GM12878 (cell line): ENCODE data around the gene SUGP2. TPM values are rescaled to one million over a fixed set of nuclear protein-coding genes. Genes with fewer than 3 reads are reported as not detected.

Source experiments
- ATAC-seq: fragments of 200-7000 bp; cut with Tn5 transposase; 3 replicates; pipeline ENCODE4 v1.9.1; 2020; ENCODE audit warnings: mild to moderate bottlenecking, moderate library complexity
- BruUV-seq: library from RNA; stranded (reverse); fragments of 400-500 nt; replicated peaks from 2 replicates; lab custom pipeline; 2021; lab: Mats Ljungman, UMichigan
- CTCF ChIA-PET: fragments of 300-600 bp; sonication (Branson Sonifier 250); formaldehyde crosslinking; extraction: SDS; loops from one replicate; lab custom pipeline; 2021; ENCODE audit warnings: inconsistent platforms; lab: Yijun Ruan, JAX
- POLR2A ChIA-PET: fragments of 350-600 bp; formaldehyde crosslinking; extraction: SDS; loops from one replicate; lab custom pipeline; 2021; ENCODE audit warnings: inconsistent platforms; lab: Charles Lee
- RAD21 ChIA-PET: fragments of 300-600 bp; sonication (Branson Sonifier 250); formaldehyde crosslinking; loops from one replicate; lab custom pipeline; 2023; ENCODE audit warnings: antibody characterized with exemption; ENCODE audit not compliant: unreplicated experiment; lab: Charles Lee
- SMC1A ChIA-PET: fragments of 300-600 bp; sonication (Branson Sonifier 250); formaldehyde crosslinking; loops from one replicate; lab custom pipeline; 2023; ENCODE audit not compliant: unreplicated experiment, uncharacterized antibody; lab: Charles Lee
- DNase-seq: peaks from one replicate; pipeline ENCODE4 v3.0.0-alpha.2; 2011; ENCODE audit warnings: low read depth, low spot score
- FAIRE-seq: peaks from 3 replicates; lab custom pipeline; 2011; peaks lifted over from hg19 to GRCh38; lab: Jason Lieb, UNC
- H2AFZ ChIP-seq: 2 replicates; pipeline ENCODE4 v1.6.0; 2011; ENCODE audit warnings: low read depth, low read length, control low read depth; ENCODE audit not compliant: control insufficient read depth
- H3K27ac ChIP-seq: 2 replicates; pipeline ENCODE4 v1.5.1; 2011; ENCODE audit warnings: control low read depth; ENCODE audit not compliant: control insufficient read depth, insufficient read depth
- H3K27me3 ChIP-seq, 2 experiments: replicated peaks in 1 of 2; 2 replicates each; pipeline versions ENCODE4 v1.6.0 to v1.6.1; 2011; ENCODE audit warnings: low read length in 1 of 2; ENCODE audit not compliant: control insufficient read depth in 2 of 2, insufficient read depth in 2 of 2
- H3K36me3 ChIP-seq, 2 experiments: 2 replicates each; pipeline ENCODE4 v1.5.1; 2011; ENCODE audit warnings: low read length in 1 of 2; ENCODE audit not compliant: control insufficient read depth in 2 of 2, insufficient read depth in 2 of 2
- H3K4me1 ChIP-seq: 2 replicates; pipeline ENCODE4 v1.6.1; 2011; ENCODE audit warnings: mild to moderate bottlenecking, low read length, moderate library complexity, mixed read lengths; ENCODE audit not compliant: control insufficient read depth, insufficient read depth
- H3K4me2 ChIP-seq: 2 replicates; pipeline ENCODE4 v1.6.0; 2011; ENCODE audit warnings: control low read depth; ENCODE audit not compliant: control insufficient read depth, insufficient read depth
- H3K4me3 ChIP-seq: fragments of 200-600 bp; sonication (generic); 2 replicates; pipeline ENCODE4 v1.5.1; 2016
- H3K79me2 ChIP-seq: 2 replicates; pipeline ENCODE4 v1.6.0; 2011; ENCODE audit warnings: low read length; ENCODE audit not compliant: control insufficient read depth, insufficient read depth
- H3K9ac ChIP-seq: 2 replicates; pipeline ENCODE4 v1.8.0; 2011; ENCODE audit warnings: low read length, control low read depth, mixed read lengths; ENCODE audit not compliant: control insufficient read depth, insufficient read depth
- H3K9me3 ChIP-seq: replicated peaks from 3 replicates; pipeline ENCODE4 v1.5.1; 2011; ENCODE audit warnings: mild to moderate bottlenecking, low read length; ENCODE audit not compliant: control insufficient read depth, insufficient read depth
- H4K20me1 ChIP-seq: 2 replicates; pipeline ENCODE4 v1.6.0; 2011; ENCODE audit not compliant: control insufficient read depth, insufficient read depth
- BRCA1 ChIP-seq: IDR thresholded peaks from 2 replicates; pipeline ENCODE4 v1.6.1; 2011; ENCODE audit warnings: low read depth, low read length, improper control_type of control experiment
- CEBPB ChIP-seq, 2 experiments: fragments of 150-350 bp in 1 of 2; IDR thresholded peaks; 2 replicates each; pipeline ENCODE4 v1.6.1; 2012 to 2014; ENCODE audit warnings: low read depth in 2 of 2, low read length in 2 of 2, borderline replicate concordance in 1 of 2, inconsistent platforms in 1 of 2
- CTCF ChIP-seq, 3 experiments: IDR thresholded peaks in 2 of 3; conservative IDR thresholded peaks in 1 of 3; 2 replicates each; pipeline ENCODE4 v1.5.1; 2011; ENCODE audit warnings: low read depth in 3 of 3, low read length in 3 of 3, mild to moderate bottlenecking in 3 of 3, control low read depth in 2 of 3, moderate library complexity in 2 of 3, inconsistent platforms in 1 of 3, mixed read lengths in 1 of 3; ENCODE audit not compliant: control insufficient read depth in 2 of 3, insufficient read depth in 1 of 3; ENCODE audit errors: extremely low read depth in 1 of 3
- HDAC6 ChIP-seq: fragments of 200-600 bp; sonication (generic); IDR thresholded peaks from one replicate; pipeline ENCODE4 v1.8.0; 2017; ENCODE audit warnings: antibody characterized with exemption; ENCODE audit not compliant: unreplicated experiment
- SREBF1 ChIP-seq: IDR thresholded peaks from 2 replicates; pipeline ENCODE4 v1.6.1; 2012; ENCODE audit warnings: mild to moderate bottlenecking, low read length
- ZNF217 ChIP-seq: fragments of 450-650 bp; IDR thresholded peaks from 2 replicates; pipeline ENCODE4 v1.6.1; 2017; ENCODE audit warnings: antibody characterized with exemption, mild to moderate bottlenecking
- WGBS: methylation state at CpG from one replicate; pipeline ENCODE4 v1.1.6; 2016; ENCODE audit warnings: low lambda C conversion rate; ENCODE audit not compliant: insufficient replicate concordance, insufficient coverage; ENCODE audit errors: missing lambda C conversion rate; 5-methylcytosine and 5-hydroxymethylcytosine counted together
- in situ Hi-C: fragments of 300-500 bp; cut with MboI; formaldehyde crosslinking; loops from 9 replicates; pipeline ENCODE4 v1.14.3; 2018; ENCODE audit warnings: mixed read lengths
- intact Hi-C: fragments of 100-400 bp; cut with micrococcal nuclease; formaldehyde crosslinking; loops from one replicate; pipeline ENCODE4 v1.14.2; 2022; ENCODE audit not compliant: unreplicated experiment
- polyA plus RNA-seq, 11 experiments: library from polyadenylated mRNA; depleted of rRNA in 4 of 11; unstranded in 6 of 11; stranded (reverse) in 5 of 11; fragments of >200 nt; fragmentation: Nextera tagmentation in 4 of 11; fragmentation: Illumina TruSeq in 1 of 11; extraction: Ambion mirVana in 4 of 11; extraction: Trizol in 1 of 11; gene quantifications; 1 replicate in 1 of 11; 2 replicates in 10 of 11; pipeline versions ENCODE4 v1.2.1 to v1.2.3, GENCODE V29; 2011 to 2016; ENCODE audit warnings: inconsistent platforms in 2 of 11, missing spikeins in 2 of 11, low read depth in 1 of 11
- total RNA-seq, 4 experiments: library from RNA; depleted of rRNA in 3 of 4; stranded (reverse); fragments of >200 nt in 3 of 4; fragmentation: Illumina TruSeq in 1 of 4; extraction: Trizol in 1 of 4; gene quantifications; 2 replicates each; pipeline versions ENCODE4 v1.2.1 to v1.2.3, GENCODE V29; 2013 to 2021

The SUGP2 gene
- total and polyA plus RNA-seq, 10 of the 15 experiments (the other 5 are each of a cell fraction or from before 2014, with no cell fraction given), result 15.0 to 120 (median 57.2) TPM

- TF ChIP-seq CTCF (IDR thresholded peaks at IDR 0.05 in 2 of 3, conservative IDR thresholded peaks at IDR 0.05 in 1 of 3; ENCODE audit: control insufficient read depth in 2 of 3, extremely low read depth in 1 of 3, insufficient read depth in 1 of 3, low read depth in 3 of 3, low read length in 3 of 3) (no peak), ZNF217 (no peak), CEBPB (IDR thresholded peaks at IDR 0.05; ENCODE audit: borderline replicate concordance in 1 of 2, low read depth in 2 of 2, low read length in 2 of 2) (no peak), HDAC6 (no peak)
- TF ChIP-seq, all 136 proteins: peak for 0
These were observed 28.2 kb upstream of the SUGP2 start (continued) for GRCh38 chr19:19061506-19061905.

- DNase-seq (no peak), ATAC-seq (no peak), FAIRE-seq (no peak)
- Histone ChIP-seq H2AFZ (no peak overlapping the region), H3K4me2 (no peak overlapping the region)
- SMC1A ChIA-PET, result no interaction called here
- intact Hi-C loops, result no loop called here
- TF ChIP-seq BRCA1, result no peak
- no peak for TF ChIP-seq SREBF1
- TF ChIP-seq, all 136 proteins: peak for 0
- H3K79me2 ChIP-seq, result peaks cover 10% of the 10 kb centered on the region
- in situ Hi-C loops, result loop anchor here (5.0 kb wide), 1 partner anchor 82 kb away; no protein-coding TSS in a partner anchor
- ChIA-PET CTCF (interaction anchor here (2.0 kb wide), 1 partner anchor 9 kb away, joined by 5 read pairs; no protein-coding TSS in a partner anchor), POLR2A (no interaction called here), RAD21 (no interaction called here)
- H3K36me3 ChIP-seq, result peaks cover 11 to 20% of the 10 kb centered on the region in 2 experiments
- H3K9me3 ChIP-seq, result no peaks in the 10 kb centered on the region
- BruUV-seq, result no TSS peak
- H4K20me1 ChIP-seq, result no peaks in the 10 kb centered on the region
- H3K4me1 ChIP-seq, result peaks cover 5% of the 10 kb centered on the region
- no peaks in the 10 kb centered on the region for H3K27me3 ChIP-seq
- no peak overlapping the region for H3K9ac ChIP-seq
- no peak overlapping the region for H3K4me3 ChIP-seq
- H3K27ac ChIP-seq, result no peak overlapping the region
- WGBS, result 73% methylated on average over 12 of the region's 12 CpGs
These were observed 26.7 kb upstream of the SUGP2 start for GRCh38 chr19:19059837-19060611.
